ENCODE measurements around the gene ADTRP. TPM values are rescaled to one million over a fixed set of nuclear protein-coding genes. Genes with fewer than 3 reads are reported as not detected.
A peak's percentile ranks its signal among the peaks of the same experiment; 100 is the strongest.

Gene ADTRP
- total RNA-seq, 1 experiment from 2014 or later = 2.1 TPM

GRCh38 chr6:11785415-11785773, 6.8 kb upstream of the ADTRP start:
- H3K9me3 ChIP-seq = no peaks in the 10 kb centered on the region
- DNase-seq = no peak
- H3K4me3 ChIP-seq = no peak overlapping the region
- no peaks in the 10 kb centered on the region for H3K36me3 ChIP-seq
- H3K27me3 ChIP-seq = no peaks in the 10 kb centered on the region

GRCh38 chr6:11784341-11784740, 5.7 kb upstream of the ADTRP start:
- no peak for DNase-seq
- no peaks in the 10 kb centered on the region for H3K9me3 ChIP-seq
- no peaks in the 10 kb centered on the region for H3K36me3 ChIP-seq
- no peak overlapping the region for H3K4me3 ChIP-seq
- H3K27me3 ChIP-seq = no peaks in the 10 kb centered on the region

DNA sequence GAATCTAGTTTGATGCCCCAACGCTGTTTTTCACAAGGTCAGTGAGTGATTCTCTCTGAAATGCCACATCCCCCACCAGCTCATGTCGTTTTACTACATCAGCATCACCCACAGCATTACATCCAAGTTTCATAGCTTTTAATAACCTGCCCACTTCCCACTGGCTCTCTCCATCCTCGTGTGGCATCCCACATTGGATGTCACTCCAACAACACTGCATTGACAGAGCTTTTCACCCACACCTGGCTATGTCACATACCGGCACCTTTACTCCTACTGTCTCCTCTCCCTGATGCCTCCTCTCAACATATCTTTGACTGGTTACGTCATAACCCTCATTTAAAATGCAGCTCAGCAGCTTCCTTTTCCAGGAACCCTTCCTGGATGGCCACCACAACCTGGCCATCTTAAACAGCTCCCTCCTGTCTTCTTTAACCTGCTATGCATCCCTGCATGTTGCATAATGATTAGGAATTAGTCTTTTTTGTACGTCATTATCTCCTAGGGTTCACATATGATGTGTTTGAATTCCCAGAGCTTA, 5.0 kb upstream of the ADTRP start:
- H3K27me3 ChIP-seq = no peaks in the 10 kb centered on the region
- H3K36me3 ChIP-seq = no peaks in the 10 kb centered on the region
- H3K9me3 ChIP-seq = no peaks in the 10 kb centered on the region
- no peak for DNase-seq
- no peak overlapping the region for H3K4me3 ChIP-seq

DNA sequence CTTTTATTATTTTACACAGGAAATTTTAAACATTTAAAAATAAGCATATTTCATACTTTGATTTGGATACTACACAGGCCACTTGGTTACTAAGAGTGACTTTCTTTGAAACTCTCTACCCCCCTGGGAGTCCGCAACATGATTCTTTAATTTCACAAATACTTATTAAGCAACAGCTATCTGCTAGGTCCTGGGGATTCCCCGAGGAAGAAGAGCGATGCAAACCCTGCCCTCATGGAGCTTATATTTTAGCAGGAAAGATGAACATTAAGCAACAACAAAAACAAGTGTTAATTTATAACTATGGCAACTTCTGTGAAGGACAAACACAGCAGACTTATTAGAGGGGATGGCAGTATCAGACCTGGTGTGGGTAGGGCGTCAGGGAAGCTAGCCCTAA, 3.9 kb upstream of the ADTRP start:
- Histone ChIP-seq H3K27me3 (no peaks in the 10 kb centered on the region), H3K36me3 (no peaks in the 10 kb centered on the region), H3K9me3 (no peaks in the 10 kb centered on the region), H3K4me3 (no peak overlapping the region)
- no peak for DNase-seq

DNA sequence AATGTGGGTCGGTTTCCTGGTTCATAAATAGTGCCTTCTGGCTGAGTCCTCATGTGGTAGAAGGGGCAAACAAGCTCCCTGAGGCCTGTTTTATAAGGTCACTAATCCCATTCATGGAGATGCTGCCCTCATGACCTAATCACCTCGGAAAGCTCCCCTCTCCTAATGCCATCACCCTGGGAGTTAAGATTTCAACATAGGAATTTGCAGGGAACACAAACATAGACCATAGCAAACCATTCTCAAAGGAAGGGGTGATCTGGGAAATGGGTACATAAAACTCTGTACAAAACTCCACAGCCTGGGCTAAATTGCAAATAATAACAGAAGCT, 1.5 kb upstream of the ADTRP start:
- no peak for DNase-seq
- H3K9me3 ChIP-seq = no peaks in the 10 kb centered on the region
- H3K27me3 ChIP-seq = no peaks in the 10 kb centered on the region
- H3K4me3 ChIP-seq = no peak overlapping the region
- H3K36me3 ChIP-seq = no peaks in the 10 kb centered on the region

DNA sequence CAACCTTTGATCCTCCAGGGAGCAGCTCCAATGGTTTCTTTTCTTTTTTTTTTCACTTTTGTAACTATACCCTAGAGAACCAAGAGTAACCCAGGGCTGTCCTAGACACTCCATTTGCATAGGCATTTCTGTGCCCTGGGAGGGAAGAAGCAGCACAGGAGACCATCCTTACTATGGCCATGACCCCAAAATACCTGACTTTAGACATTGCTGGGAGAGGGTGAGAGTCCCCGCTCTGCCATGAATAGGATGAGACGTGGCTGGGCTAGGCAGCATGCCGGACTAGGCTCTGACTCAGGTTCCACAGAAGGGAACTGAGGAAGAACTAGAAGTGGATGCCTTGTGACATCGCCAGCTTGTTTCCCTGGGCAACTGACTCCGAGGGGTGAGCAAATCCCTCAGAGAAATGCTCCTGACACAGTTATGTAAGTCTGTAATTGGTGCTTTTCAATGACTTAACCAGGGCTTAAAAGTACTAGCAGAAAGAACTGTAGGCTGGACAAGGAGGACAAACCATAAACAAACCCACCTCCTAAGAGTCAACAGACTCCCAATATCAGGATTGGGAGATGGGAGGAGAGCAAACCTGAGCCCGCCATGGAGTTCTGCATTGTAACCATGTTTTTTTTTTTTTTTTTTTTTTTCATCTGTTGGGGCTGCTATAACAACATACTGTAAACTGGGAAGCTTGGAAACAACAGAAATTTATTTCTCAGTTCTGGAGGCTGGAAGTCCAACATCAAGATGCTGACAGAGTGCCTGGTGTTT, 910 bp upstream of the ADTRP start:
- no peaks in the 10 kb centered on the region for H3K27me3 ChIP-seq
- no peak for DNase-seq
- H3K36me3 ChIP-seq = no peaks in the 10 kb centered on the region
- no peak overlapping the region for H3K4me3 ChIP-seq
- no peaks in the 10 kb centered on the region for H3K9me3 ChIP-seq

DNA sequence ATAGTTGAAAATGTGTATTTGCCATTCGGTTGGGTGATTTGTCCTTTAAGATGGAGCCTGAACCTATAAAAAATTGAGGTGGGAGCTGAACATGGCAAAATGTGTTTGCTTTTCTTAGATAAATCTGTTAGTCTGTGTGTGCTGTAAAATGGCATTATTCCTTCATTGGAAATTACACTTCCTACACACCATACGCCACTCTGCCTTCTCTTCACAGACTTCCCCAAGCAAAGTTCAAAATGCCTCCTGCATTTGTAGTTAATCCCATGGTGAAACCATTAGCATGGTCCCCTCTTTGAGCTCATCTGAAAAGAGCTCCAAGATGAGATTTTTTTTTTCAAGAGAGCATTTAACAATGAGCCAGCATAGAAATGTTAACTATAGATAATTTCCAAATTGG, 567 bp downstream of the ADTRP start:
- no peak for DNase-seq

GRCh38 chr6:11775791-11776409, 2.7 kb downstream of the ADTRP start:
- no peak overlapping the region for H3K4me3 ChIP-seq
- no peaks in the 10 kb centered on the region for H3K27me3 ChIP-seq
- no peaks in the 10 kb centered on the region for H3K9me3 ChIP-seq
- no peak for DNase-seq
- H3K36me3 ChIP-seq = no peaks in the 10 kb centered on the region

More for the DNA sequence above, 567 bp downstream of the ADTRP start:
- no peaks in the 10 kb centered on the region for H3K9me3 ChIP-seq
- no peaks in the 10 kb centered on the region for H3K27me3 ChIP-seq
- no peaks in the 10 kb centered on the region for H3K36me3 ChIP-seq
- no peak overlapping the region for H3K4me3 ChIP-seq

DNA sequence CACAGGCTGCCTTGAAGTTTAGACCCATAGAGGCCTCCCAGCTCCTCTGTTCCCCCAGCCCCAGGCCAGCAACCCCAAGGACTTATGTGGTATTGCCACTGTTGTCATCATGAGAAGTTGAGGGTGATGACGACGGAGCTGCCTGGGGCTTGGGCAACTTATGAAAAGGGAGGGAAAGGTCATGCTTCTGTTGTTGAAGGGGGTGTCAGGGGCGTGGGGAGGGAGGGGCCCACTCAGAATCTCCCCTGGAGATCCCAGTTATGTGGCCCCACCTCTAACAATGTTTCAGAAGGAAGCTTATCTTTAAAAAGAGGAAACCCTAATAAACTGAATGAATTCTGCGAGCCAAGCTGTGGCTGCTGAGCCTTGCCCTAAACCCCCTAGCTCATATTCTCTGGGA, 4.2 kb downstream of the ADTRP start:
- H3K9me3 ChIP-seq = no peaks in the 10 kb centered on the region
- no peaks in the 10 kb centered on the region for H3K36me3 ChIP-seq
- no peak overlapping the region for H3K4me3 ChIP-seq
- no peak for DNase-seq
- no peaks in the 10 kb centered on the region for H3K27me3 ChIP-seq

- no peaks in the 10 kb centered on the region for H3K9me3 ChIP-seq
- H3K36me3 ChIP-seq = no peaks in the 10 kb centered on the region
- no peak for DNase-seq
- no peak overlapping the region for H3K4me3 ChIP-seq
- no peaks in the 10 kb centered on the region for H3K27me3 ChIP-seq
These were observed 5.0 kb downstream of the ADTRP start for GRCh38 chr6:11773581-11773980.

GRCh38 chr6:11773013-11773412, 5.6 kb downstream of the ADTRP start:
- H3K27me3 ChIP-seq = no peaks in the 10 kb centered on the region
- H3K36me3 ChIP-seq = no peaks in the 10 kb centered on the region
- no peaks in the 10 kb centered on the region for H3K9me3 ChIP-seq
- no peak for DNase-seq
- H3K4me3 ChIP-seq = no peak overlapping the region

GRCh38 chr6:11772109-11772825, 6.3 kb downstream of the ADTRP start:
- Histone ChIP-seq H3K27me3 (no peaks in the 10 kb centered on the region), H3K4me3 (no peak overlapping the region), H3K36me3 (no peaks in the 10 kb centered on the region), H3K9me3 (no peaks in the 10 kb centered on the region)
- DNase-seq = peak; percentile 91

DNA sequence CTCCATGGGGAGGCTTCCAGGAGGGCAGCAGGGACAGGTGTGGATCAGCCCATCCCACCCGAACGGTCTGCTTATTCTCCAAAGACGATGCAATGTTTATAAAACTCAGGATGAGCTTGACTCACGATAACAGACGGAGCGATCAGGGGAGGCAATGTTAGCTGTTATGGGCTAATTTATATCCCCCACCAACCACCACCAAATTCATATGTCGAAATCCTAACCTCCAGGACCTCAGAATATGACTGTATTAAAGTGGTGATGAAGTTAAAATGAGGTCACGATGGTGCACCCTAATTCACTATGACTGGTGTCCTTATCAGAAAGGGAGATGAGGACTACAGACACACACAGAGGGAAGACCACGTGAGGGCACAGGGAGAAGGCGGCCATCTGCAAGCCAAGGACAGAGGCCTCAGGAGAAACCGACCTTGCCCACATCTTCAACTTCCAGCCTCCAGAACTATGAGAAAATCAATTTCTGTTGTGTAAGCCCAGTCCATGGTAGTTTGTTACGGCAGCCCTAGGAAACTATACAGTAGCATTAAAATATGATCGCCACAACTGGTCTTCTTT, 7.0 kb downstream of the ADTRP start:
- Histone ChIP-seq H3K27me3 (no peaks in the 10 kb centered on the region), H3K36me3 (no peaks in the 10 kb centered on the region), H3K4me3 (no peak overlapping the region), H3K9me3 (no peaks in the 10 kb centered on the region)
- DNase-seq = no peak

- DNase-seq = peak; percentile 100
- no peaks in the 10 kb centered on the region for H3K9me3 ChIP-seq
- no peaks in the 10 kb centered on the region for H3K27me3 ChIP-seq
- no peak overlapping the region for H3K4me3 ChIP-seq
- H3K36me3 ChIP-seq = no peaks in the 10 kb centered on the region
These were observed 7.8 kb downstream of the ADTRP start for GRCh38 chr6:11770546-11771466.

GRCh38 chr6:11769811-11770545, 8.6 kb downstream of the ADTRP start:
- Histone ChIP-seq H3K36me3 (no peaks in the 10 kb centered on the region), H3K9me3 (no peaks in the 10 kb centered on the region), H3K27me3 (no peaks in the 10 kb centered on the region), H3K4me3 (no peak overlapping the region)
- peak; percentile 30 for DNase-seq

DNA sequence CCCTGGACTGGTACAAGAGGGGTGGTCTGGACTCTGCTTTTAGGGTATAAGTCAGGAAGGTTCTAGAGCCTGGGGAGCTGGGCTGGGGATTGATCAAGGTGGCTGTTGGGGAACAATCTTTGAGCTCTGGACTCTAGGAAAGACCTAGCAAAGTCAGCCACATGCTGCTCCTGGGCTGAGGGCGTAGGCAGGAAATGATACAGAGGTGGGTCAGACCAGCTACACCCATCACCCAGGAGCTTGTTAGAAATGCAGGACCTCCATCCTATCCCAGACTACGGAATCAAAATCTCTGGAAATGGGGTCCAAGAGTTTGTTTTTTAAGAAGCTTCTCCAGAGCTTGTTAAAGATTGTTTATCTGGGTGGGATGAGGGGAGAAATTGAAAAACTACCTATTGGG, 9.4 kb downstream of the ADTRP start:
- Histone ChIP-seq H3K27me3 (no peaks in the 10 kb centered on the region), H3K36me3 (no peaks in the 10 kb centered on the region), H3K4me3 (no peak overlapping the region), H3K9me3 (no peaks in the 10 kb centered on the region)
- peak; percentile 65 for DNase-seq
